ENCODE data around the gene TMEM143. TPM values are rescaled to one million over a fixed set of nuclear protein-coding genes. Genes with fewer than 3 reads are reported as not detected.

TMEM143 gene
- total and polyA plus RNA-seq, 2 of the 8 experiments (the other 6 are each of a cell fraction or from before 2014, with no cell fraction given): 14.2 to 19.1 TPM

- Histone ChIP-seq H3K23ac (ENCODE audit: insufficient read length) (no peak overlapping the region), H2AK5ac (ENCODE audit: low read depth, low read length) (no peak overlapping the region), H4K8ac (ENCODE audit: extremely low read depth, insufficient read depth, low read length) (no peak overlapping the region; the same call in 1 of the 2 replicates), H3K79me1 (ENCODE audit: low read depth, low read length) (no peaks in the 10 kb centered on the region), H2BK15ac (ENCODE audit: low read length) (no peak overlapping the region), H3K27ac (ENCODE audit: low read depth, low read length) (no peak overlapping the region), H3K14ac (ENCODE audit: insufficient read length) (no peak overlapping the region), H4K91ac (replicated peaks; ENCODE audit: insufficient read length, low read length) (no peak overlapping the region), H3K4me2 (ENCODE audit: insufficient read depth in 1 of 2, low read depth in 2 of 2, low read length in 2 of 2) (no peak overlapping the region), H3K27me3 (replicated peaks in 1 of 4; ENCODE audit: control insufficient read depth in 3 of 4, extremely low read depth in 1 of 4, insufficient read depth in 3 of 4, low read length in 3 of 4) (no peaks in the 10 kb centered on the region), H3K18ac (ENCODE audit: extremely low read depth, low read length) (no peak overlapping the region), H4K20me1 (replicated peaks in 1 of 2; ENCODE audit: control insufficient read depth in 1 of 2, insufficient read depth in 2 of 2, low read length in 2 of 2) (no peaks in the 10 kb centered on the region), H3K36me3 (ENCODE audit: control insufficient read depth in 2 of 4, insufficient read depth in 4 of 4, low read length in 3 of 4) (no peaks in the 10 kb centered on the region), H2AFZ (ENCODE audit: low read length) (no peak overlapping the region), H2BK20ac (ENCODE audit: low read length) (no peak overlapping the region), H3K4me1 (replicated peaks in 1 of 4; ENCODE audit: control insufficient read depth in 3 of 4, insufficient read depth in 4 of 4, low read length in 3 of 4) (peaks cover 0 to 4% (median 0%) of the 10 kb centered on the region in 4 experiments; a peak in 2 of 7 replicates), H2BK120ac (replicated peaks; ENCODE audit: low read depth, low read length) (no peak overlapping the region), H4K5ac (ENCODE audit: insufficient read length, low read depth, low read length) (no peak overlapping the region), H2BK5ac (ENCODE audit: low read depth, low read length) (peak overlapping the region; percentile 66; the same call in 1 of the 2 replicates), H2BK12ac (ENCODE audit: low read depth, low read length) (0 out of 2 replicates have a peak overlapping the region, but pooled peaks have one; percentile 23), H3K23me2 (ENCODE audit: low read depth, low read length) (no peaks in the 10 kb centered on the region; the same call in 1 of the 2 replicates), H3K4ac (replicated peaks; ENCODE audit: insufficient read length, low read depth, low read length) (no peak overlapping the region), H3K56ac (replicated peaks; ENCODE audit: insufficient read length, low read depth, low read length) (no peak overlapping the region), H3K9ac (replicated peaks in 1 of 4; ENCODE audit: extremely low read depth in 1 of 4, low read depth in 3 of 4, low read length in 3 of 4) (no peak overlapping the region), H3K79me2 (ENCODE audit: control insufficient read depth in 1 of 2, insufficient read depth in 2 of 2, low read length in 2 of 2) (no peaks in the 10 kb centered on the region), H3K4me3 (ENCODE audit: extremely low read depth in 1 of 4, insufficient read depth in 2 of 4, low read depth in 3 of 4, low read length in 4 of 4) (no peak overlapping the region), H3K9me3 (ENCODE audit: insufficient read depth in 2 of 2, low read depth in 1 of 2, low read length in 1 of 2) (no peaks in the 10 kb centered on the region)
- DNase-seq (ENCODE audit: low read depth in 1 of 2, low spot score in 2 of 2): no peak
- TF ChIP-seq CTCF (IDR thresholded peaks at IDR 0.05; ENCODE audit: control extremely low read depth in 1 of 3, insufficient read depth in 1 of 3, low read depth in 1 of 3, low read length in 3 of 3) (peak in 2 of 3 experiments; percentile 27 to 37; a peak in 2 of 4 replicates), EGR1 (IDR thresholded peaks at IDR 0.05; ENCODE audit: borderline replicate concordance, low read depth, low read length) (no peak), POLR2A (IDR thresholded peaks at IDR 0.05; ENCODE audit: control extremely low read depth in 1 of 2, low read depth in 2 of 2, low read length in 2 of 2) (no peak), RAD21 (IDR thresholded peaks at IDR 0.05 in 1 of 2, conservative IDR thresholded peaks at IDR 0.05 in 1 of 2; ENCODE audit: low read depth in 2 of 2, low read length in 2 of 2) (peak; percentile 43 to 51), SIRT6 (IDR thresholded peaks at IDR 0.05; ENCODE audit: low read length) (no peak), SP2 (IDR thresholded peaks at IDR 0.05; ENCODE audit: low read length) (no peak)
- POLR2A ChIA-PET (ENCODE audit: partially characterized antibody): interaction anchor here (0.6 to 1.9 kb wide), 4 partner anchors 43 to 874 kb away, joined by 3 to 4 read pairs (median 3); no protein-coding TSS in a partner anchor
- 88% methylated on average over 13 of the region's 14 CpGs; no CpG with 5 or more reads in 1 of the 2 experiments for WGBS, 2 experiments (ENCODE audit: extremely low coverage in 1 of 2, insufficient coverage in 1 of 2, insufficient read length in 1 of 2, insufficient replicate concordance in 2 of 2, low coverage in 1 of 2, low lambda C conversion rate in 2 of 2, missing lambda C conversion rate in 1 of 2)
- no peak for FAIRE-seq
- CTCF ChIA-PET (ENCODE audit: partially characterized antibody): interaction anchor here (1.0 to 4.4 kb wide), 8 partner anchors 8 to 72 kb away, joined by 3 to 29 read pairs (median 4); a partner anchor contains a TSS
These were observed 24.8 kb downstream of the TMEM143 start for GRCh38 chr19:48338802-48339503.
